Fibroblast of peridontal ligament (primary cell): ENCODE data around the gene ASPM.

Experiments used
- DNase-seq: peaks from one replicate; pipeline ENCODE4 v3.0.0-alpha.2; 2010; ENCODE audit errors: extremely low read depth

Gene ASPM

GRCh38 chr1:197076585-197076984 is 69.9 kb downstream of the ASPM start:
- DNase-seq: no peak

- DNase-seq: no peak
Measured at GRCh38 chr1:197073978-197074377, 72.5 kb downstream of the ASPM start.

- no peak for DNase-seq
Measured at GRCh38 chr1:197067457-197067818, 79.0 kb downstream of the ASPM start.

GRCh38 chr1:197066719-197067456 is 79.6 kb downstream of the ASPM start, which contains the start of gene F13B:
Gene F13B (minus strand): TSS chr1:197067260. CDS start chr1:197067223, 37 bp downstream.
- peak; percentile 41 for DNase-seq

GRCh38 chr1:197066277-197066676 is 80.2 kb downstream of the ASPM start:
- no peak for DNase-seq

GRCh38 chr1:197065559-197065958 is 80.9 kb downstream of the ASPM start:
- peak; percentile 90 for DNase-seq

- no peak for DNase-seq
Measured at GRCh38 chr1:197063212-197063611, 83.3 kb downstream of the ASPM start.

- no peak for DNase-seq
Measured at GRCh38 chr1:197062692-197063091, 83.8 kb downstream of the ASPM start.

- DNase-seq: no peak
Measured at GRCh38 chr1:197049100-197049499, 97.4 kb downstream of the ASPM start.

GRCh38 chr1:197042676-197043341 is 103.7 kb downstream of the ASPM start:
- no peak for DNase-seq

GRCh38 chr1:197041486-197042353 is 104.7 kb downstream of the ASPM start:
- DNase-seq: no peak

- DNase-seq: no peak
Measured at GRCh38 chr1:197036861-197037260, 109.6 kb downstream of the ASPM start.

GRCh38 chr1:197034631-197035339 is 111.7 kb downstream of the ASPM start:
- DNase-seq: peak; percentile 74
